Dermis lymphatic vessel endothelial cell (primary cell): ENCODE measurements around the gene FHL1. TPM values are rescaled to one million over a fixed set of nuclear protein-coding genes. Genes with fewer than 3 reads are reported as not detected.

Experiments used
- total RNA-seq: library from RNA; depleted of rRNA; stranded (reverse); fragments of >200 nt; gene quantifications from 2 replicates; pipeline ENCODE4 v1.2.1, GENCODE V29; 2014

Gene FHL1
- 68.2 and 99.0 TPM in 2 replicates for total RNA-seq

GRCh38 chrX:136147315-136147901, at the start of gene FHL1:
TSS of gene FHL1 (plus strand) at chrX:136147533.

GRCh38 chrX:136251041-136251991, 104.0 kb downstream of the FHL1 start, which contains the start of gene MAP7D3:
TSS of gene MAP7D3 (minus strand) at chrX:136251400. CDS start at chrX:136251358, 42 bp downstream.

Other genes with a start within 250 kb of the FHL1 start
- gene MMGT1, start 173.5 kb upstream of the FHL1 start, total RNA-seq = 6.7 TPM in 2 replicates
- 15.4 and 20.2 TPM in 2 replicates for gene SLC9A6, start 162.1 kb upstream of the FHL1 start, total RNA-seq
- 17.9 and 19.0 TPM in 2 replicates for gene MAP7D3, start 103.9 kb downstream of the FHL1 start, total RNA-seq
- gene ADGRG4, start 153.4 kb downstream of the FHL1 start, total RNA-seq = not detected in 2 replicates